ENCODE results near the gene SERPINB1.
"Not testable (repeated sequence)": the region's sequence is repeated elsewhere in the genome, so short reads cannot be mapped to it uniquely, and the experiment has no call there.

Gene SERPINB1

DNA sequence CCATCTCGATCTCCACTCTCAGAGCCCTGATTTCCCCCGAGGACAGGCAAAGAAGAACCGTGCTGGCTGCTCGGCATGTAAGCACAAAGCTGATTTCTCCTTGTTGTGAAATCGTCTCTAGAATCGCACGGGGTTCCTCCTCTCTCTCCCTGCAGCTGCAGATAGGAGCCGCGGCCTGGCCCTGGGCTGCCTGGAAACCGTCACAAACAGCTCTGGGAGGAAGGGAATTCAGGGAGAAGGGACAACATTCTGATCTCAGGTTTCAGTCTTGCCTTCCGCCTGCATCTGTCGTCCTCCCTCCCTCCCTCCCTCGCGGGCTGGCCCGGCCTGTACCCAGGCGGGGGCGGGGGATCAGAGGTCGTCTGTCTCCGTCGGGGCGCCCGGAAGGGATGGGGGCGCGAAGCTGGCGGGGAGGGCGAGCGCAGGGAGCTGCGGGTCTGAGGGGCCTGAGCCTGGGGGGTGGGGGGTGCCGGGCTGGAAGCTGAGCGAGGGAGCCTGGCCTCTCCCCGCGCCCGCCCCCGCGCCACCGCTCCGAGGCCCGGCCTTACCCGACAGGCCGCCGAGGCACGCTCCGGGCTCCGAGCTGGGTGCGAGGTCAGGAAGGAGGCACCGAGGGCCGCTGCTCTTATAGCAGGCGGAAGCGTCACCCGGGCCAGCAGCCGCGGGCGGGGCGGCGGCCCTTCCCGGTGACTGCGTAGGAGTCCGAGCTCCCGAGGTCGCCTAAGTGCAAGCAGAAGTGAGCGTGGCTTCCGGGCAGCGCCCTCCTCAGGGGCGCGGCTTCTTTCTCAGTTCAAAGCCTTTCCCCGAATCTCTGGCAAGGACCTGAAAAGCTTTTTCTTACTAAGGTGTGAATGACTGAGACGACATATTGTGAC is at the start of gene SERPINB1:
Gene SERPINB1, minus strand, starts transcription at position 600 of the 875 bp plus-strand sequence. CDS start 1,277 bp downstream, outside the sequence.
- H3K27ac Mint-ChIP-seq = peak within 1 kb of the TSS; percentile 95
- H3K4me3 Mint-ChIP-seq = peak within 1 kb of the TSS; percentile 87
- peak; percentile 85 for DNase-seq
- no peaks in the 10 kb centered on the region for H3K9me3 Mint-ChIP-seq
- no peaks in the 10 kb centered on the region for H3K27me3 Mint-ChIP-seq
- H3K36me3 Mint-ChIP-seq (ENCODE audit: low read depth) = peaks cover 41% of the 10 kb centered on the region
- H3K4me1 Mint-ChIP-seq (ENCODE audit: low read depth) = peaks cover 67% of the 10 kb centered on the region

DNA sequence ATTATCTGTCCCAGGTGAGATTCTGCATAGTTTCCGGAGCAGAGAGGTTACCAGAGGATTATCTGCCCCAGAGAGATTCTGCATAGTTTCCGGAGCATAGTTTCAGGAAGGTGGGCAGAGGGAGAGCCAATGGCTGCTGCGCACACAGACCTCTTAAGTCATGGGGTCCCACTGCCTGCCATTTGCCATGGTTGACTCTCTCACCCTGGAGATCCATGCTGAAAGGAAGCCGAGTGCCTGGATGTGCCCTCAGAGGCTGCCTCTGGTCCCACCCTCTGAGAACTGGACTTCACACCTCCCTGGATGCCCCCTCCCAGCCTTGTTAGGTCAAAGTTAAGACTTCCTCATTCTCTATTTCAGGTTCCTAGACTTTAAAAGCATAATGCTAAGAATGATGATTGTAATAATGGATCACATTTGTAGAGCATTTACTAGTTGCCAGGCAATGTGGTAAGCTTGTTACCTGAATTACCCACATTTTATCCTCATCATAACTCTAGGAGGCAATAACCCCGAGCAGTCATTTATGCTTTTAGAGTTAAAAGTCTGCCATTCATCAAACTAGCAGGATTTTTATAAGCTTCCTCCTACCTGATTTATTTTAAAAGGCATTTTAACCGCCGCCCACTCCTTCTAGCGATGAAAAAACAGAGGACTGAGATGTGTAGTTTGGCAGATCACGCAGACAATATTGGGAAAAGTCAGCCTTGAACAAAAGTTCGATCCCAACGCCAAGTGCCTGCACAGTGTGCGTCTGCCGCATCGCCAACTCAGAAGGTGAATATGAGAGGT is 49.5 kb upstream of the SERPINB1 start:
- Mint-ChIP-seq H3K27me3 (no peaks in the 10 kb centered on the region), H3K27ac (peak overlapping the region; percentile 88), H3K4me3 (peak overlapping the region; percentile 74), H3K9me3 (no peaks in the 10 kb centered on the region), H3K4me1 (ENCODE audit: low read depth) (peaks cover 66% of the 10 kb centered on the region), H3K36me3 (ENCODE audit: low read depth) (peaks cover 89% of the 10 kb centered on the region)
- no peak for DNase-seq

DNA sequence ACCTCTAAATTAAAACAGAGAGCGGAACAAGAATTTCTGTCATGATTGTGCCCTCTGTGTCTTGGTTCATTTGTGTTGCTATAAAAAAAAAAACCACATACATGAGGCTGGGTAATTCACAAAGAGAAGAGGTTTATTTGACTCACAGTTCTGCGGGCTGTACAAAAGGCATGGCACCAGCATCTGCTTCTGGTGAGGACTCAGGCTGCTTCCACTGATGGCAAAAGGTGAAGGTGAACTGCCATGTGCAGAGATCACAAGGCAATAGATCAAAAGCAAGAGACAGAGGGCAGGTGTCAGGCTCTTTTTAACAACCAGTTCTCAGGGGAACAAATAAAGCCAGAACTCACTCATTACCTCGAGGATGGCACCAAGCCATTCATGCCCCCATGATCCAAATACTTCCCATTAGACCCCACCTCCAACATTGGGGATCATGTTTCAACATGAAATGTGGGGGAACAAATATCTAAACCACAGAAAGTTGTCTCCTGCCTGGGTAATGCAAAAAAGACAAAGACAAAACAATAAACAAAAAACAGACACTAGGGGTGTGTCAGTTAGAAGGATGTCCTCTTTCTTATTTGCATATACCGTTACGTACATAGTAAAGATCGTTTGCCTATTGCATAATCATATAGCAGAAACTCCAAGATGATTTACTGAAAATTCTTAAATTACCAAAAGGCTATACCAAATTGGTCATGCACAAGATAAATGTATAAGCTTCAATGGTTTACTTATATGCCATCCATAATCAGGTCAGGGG is 44.5 kb upstream of the SERPINB1 start:
- Mint-ChIP-seq H3K36me3 (ENCODE audit: low read depth) (peaks cover 64% of the 10 kb centered on the region), H3K4me1 (ENCODE audit: low read depth) (peaks cover 52% of the 10 kb centered on the region), H3K27me3 (no peaks in the 10 kb centered on the region), H3K9me3 (peaks cover 6% of the 10 kb centered on the region), H3K27ac (peak overlapping the region; percentile 17), H3K4me3 (no peak overlapping the region)
- DNase-seq = no peak

DNA sequence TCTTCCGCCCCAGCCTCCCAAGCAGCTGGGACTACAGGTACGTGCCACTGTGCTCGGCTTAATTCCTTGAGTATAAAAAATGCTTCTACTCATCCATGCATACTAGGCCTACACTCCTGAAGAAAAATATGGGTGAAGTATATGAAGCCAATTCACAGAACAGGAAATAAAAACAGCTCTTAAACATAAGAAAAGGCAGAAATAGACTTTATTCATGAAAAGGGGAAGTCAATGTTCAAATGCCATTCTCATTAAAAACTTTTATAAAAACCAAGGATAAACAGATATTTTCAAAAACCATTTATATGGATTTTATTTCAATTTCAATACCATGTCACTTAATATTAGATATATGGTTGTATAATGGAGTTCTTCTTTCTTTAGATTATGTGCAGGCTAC is 43.1 kb upstream of the SERPINB1 start:
- peaks cover 53% of the 10 kb centered on the region for H3K4me1 Mint-ChIP-seq (ENCODE audit: low read depth)
- peaks cover 8% of the 10 kb centered on the region for H3K9me3 Mint-ChIP-seq
- no peaks in the 10 kb centered on the region for H3K27me3 Mint-ChIP-seq
- H3K27ac Mint-ChIP-seq = no peak overlapping the region
- H3K36me3 Mint-ChIP-seq (ENCODE audit: low read depth) = peaks cover 51% of the 10 kb centered on the region
- DNase-seq = no peak
- H3K4me3 Mint-ChIP-seq = no peak overlapping the region

DNA sequence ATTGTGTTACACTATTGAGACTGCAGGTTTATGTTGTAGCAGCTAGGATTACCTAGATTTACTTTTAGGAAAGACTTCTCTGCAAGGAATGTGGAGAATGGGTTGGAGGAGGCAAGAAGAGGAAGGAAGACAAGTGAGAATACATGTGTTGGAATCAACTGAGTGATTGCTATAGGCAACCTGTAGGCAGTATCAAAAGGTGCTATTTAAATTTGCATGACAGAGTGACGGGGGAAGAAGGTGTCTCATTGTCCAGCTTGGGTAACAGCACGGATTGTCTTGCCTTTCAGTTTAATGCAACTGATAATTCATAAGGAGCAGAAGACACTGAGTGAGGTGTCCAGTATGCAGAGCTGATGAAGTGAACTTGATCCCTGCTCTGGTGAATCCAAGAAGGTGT is 42.0 kb upstream of the SERPINB1 start:
- Mint-ChIP-seq H3K9me3 (peaks cover 8% of the 10 kb centered on the region), H3K4me3 (no peak overlapping the region), H3K4me1 (ENCODE audit: low read depth) (peaks cover 58% of the 10 kb centered on the region), H3K27ac (peak overlapping the region; percentile 15), H3K36me3 (ENCODE audit: low read depth) (peaks cover 43% of the 10 kb centered on the region), H3K27me3 (no peaks in the 10 kb centered on the region)
- no peak for DNase-seq

DNA sequence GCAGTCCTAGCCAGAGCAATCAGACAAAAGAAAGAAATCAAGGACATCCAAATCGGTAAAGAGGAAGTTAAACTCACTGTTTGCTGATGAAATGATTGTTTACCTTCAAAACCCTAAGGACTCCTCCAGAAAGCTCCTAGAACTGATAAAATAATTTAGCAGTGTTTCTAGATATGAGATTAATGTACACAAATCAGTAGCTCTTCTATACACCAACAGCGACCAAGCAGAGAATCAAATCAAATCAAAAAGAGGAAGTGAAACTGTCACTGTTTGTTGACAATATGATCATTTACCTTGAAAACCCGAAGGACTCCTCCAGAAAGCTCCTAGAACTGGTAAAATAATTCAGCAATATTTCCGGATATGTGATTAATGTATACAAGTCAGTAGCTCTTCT is 39.8 kb upstream of the SERPINB1 start:
- Mint-ChIP-seq H3K27me3 (no peaks in the 10 kb centered on the region), H3K4me1 (ENCODE audit: low read depth) (peaks cover 73% of the 10 kb centered on the region), H3K4me3 (peak overlapping the region; percentile 37), H3K9me3 (peaks cover 8% of the 10 kb centered on the region), H3K27ac (peak overlapping the region; percentile 39), H3K36me3 (ENCODE audit: low read depth) (peaks cover 23% of the 10 kb centered on the region)
- no peak for DNase-seq

DNA sequence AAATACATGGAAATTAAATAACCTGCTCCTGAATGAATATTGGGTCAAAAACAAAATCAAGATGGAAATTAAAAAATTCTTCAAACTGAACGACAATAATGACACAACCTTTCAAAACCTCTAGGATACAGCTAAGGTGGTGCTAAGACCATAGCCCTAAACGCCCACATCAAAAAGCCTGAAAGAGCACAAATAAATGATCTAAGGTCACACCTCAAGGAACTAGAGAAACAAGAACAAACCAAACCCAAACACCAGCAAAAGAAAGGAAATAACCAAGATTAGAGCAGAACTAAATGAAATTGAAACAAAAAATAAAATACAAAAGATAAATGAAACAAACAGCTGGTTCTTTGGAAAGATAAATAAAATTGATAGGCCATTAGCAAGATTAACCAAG is 38.5 kb upstream of the SERPINB1 start:
- H3K27me3 Mint-ChIP-seq, H3K4me3 Mint-ChIP-seq, H3K9me3 Mint-ChIP-seq, DNase-seq: not testable (repeated sequence)
- Mint-ChIP-seq H3K4me1 (ENCODE audit: low read depth) (peaks cover 72% of the 10 kb centered on the region), H3K27ac (peak overlapping the region; percentile 39), H3K36me3 (ENCODE audit: low read depth) (peaks cover 14% of the 10 kb centered on the region)

DNA sequence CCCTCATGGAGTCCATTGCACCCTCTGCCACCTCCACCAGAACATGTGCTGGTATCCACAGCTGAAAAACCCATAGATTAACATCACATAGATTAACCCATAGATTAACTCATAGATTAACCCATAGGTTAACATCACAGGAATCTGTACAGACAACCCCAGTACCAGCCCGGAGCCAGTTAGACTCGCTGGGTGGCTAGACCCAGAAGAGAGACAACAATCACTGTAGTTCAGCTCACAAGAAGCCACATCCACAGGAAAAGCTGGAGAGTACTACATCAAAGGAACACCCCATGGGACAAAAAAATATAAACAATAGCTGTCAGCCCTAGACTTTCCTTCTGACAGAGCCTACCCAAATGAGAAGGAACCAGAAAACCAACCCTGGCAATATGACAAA is 36.3 kb upstream of the SERPINB1 start:
- Mint-ChIP-seq H3K4me3 (no peak overlapping the region), H3K9me3 (peaks cover 8% of the 10 kb centered on the region), H3K36me3 (ENCODE audit: low read depth) (peaks cover 11% of the 10 kb centered on the region), H3K27me3 (no peaks in the 10 kb centered on the region), H3K4me1 (ENCODE audit: low read depth) (peaks cover 83% of the 10 kb centered on the region), H3K27ac (peak overlapping the region; percentile 95)
- peak; percentile 36 for DNase-seq

DNA sequence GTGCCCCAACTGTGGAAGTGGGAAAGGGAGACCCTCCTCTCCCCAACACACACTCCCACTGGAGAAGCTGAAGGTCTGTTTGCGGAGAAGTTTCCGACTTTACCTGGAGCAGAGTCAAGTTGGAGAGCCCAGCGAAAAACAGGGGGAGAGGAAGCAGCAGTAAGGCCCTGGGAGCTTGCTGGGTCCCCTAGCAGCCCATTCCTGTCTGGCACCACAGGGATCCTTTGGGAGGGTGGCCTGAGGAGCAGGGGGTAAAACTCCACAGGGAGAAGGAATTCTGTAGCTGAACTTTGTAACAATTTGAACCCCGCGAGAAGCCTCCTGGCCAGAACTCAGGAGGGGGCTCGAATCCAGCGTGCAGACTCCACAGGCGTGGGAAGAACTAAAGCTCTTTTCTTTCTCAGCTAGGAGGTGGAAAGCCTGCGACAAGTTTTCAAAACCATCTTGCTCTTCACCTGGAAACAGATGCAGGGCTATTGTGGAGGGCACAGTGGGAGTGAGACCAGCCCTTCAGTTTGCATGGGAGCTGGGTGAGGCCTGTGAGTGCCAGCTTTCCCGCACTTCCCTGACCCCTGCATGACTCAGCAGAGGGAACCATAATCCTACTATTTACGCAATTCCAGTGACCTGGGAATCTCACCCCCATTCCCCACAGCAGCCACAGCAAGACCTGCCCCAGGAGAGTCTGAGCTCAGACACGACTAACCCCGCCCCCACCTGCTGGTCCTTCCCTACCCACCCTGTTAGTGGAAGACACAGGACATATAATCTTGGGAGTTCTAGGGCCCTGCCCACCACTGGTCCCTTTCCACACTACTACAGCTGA is 35.6 kb upstream of the SERPINB1 start:
- Mint-ChIP-seq H3K4me3 (peak overlapping the region; percentile 80), H3K27ac (peak overlapping the region; percentile 95), H3K36me3 (ENCODE audit: low read depth) (peaks cover 13% of the 10 kb centered on the region), H3K27me3 (no peaks in the 10 kb centered on the region), H3K9me3 (peaks cover 9% of the 10 kb centered on the region), H3K4me1 (ENCODE audit: low read depth) (peaks cover 87% of the 10 kb centered on the region)
- DNase-seq = peak; percentile 37

DNA sequence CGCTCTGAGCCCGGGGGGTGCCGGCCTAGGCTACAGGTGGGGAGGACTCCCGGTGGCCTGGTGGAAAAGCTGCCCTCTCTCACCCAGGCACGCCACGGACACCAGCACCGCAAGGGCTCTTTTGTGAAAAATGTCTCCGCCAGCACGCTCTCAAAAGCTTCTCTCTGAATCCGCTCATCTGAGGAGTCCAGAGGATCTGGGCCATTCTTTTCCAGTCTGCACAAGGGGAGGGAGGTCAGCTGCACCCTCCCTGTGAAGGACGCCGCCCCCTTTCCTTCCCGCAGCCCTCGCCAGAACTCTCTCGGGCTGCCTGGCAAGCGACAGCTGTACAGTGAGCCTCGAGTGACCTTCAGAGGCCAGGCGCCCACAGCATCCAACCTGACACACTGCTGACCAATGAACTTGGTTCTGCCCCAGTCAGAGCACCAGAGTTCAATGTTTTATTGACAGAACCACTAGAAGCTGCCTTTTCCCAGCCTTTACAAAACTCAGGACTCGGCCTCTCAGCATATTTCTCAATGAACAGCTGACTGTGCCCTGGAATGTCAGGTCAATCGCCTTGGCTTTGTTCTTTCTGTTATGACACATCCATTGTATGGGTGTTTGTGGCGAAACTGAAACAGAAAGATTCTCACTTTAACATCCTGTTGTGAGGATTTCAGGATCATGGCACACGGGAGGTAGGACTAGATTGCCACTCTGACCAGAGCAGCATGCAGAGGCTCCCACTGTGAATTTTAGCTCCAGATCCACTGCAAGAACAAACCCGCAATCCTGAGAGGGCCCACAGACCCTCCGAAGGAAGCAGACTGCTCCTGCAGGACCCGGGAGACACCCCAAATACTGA is 34.8 kb upstream of the SERPINB1 start:
- H3K27me3 Mint-ChIP-seq = no peaks in the 10 kb centered on the region
- H3K9me3 Mint-ChIP-seq = peaks cover 10% of the 10 kb centered on the region
- H3K4me3 Mint-ChIP-seq = peak overlapping the region; percentile 80
- H3K27ac Mint-ChIP-seq = peak overlapping the region; percentile 95
- peaks cover 88% of the 10 kb centered on the region for H3K4me1 Mint-ChIP-seq (ENCODE audit: low read depth)
- peaks cover 10% of the 10 kb centered on the region for H3K36me3 Mint-ChIP-seq (ENCODE audit: low read depth)
- DNase-seq = peak; percentile 49

DNA sequence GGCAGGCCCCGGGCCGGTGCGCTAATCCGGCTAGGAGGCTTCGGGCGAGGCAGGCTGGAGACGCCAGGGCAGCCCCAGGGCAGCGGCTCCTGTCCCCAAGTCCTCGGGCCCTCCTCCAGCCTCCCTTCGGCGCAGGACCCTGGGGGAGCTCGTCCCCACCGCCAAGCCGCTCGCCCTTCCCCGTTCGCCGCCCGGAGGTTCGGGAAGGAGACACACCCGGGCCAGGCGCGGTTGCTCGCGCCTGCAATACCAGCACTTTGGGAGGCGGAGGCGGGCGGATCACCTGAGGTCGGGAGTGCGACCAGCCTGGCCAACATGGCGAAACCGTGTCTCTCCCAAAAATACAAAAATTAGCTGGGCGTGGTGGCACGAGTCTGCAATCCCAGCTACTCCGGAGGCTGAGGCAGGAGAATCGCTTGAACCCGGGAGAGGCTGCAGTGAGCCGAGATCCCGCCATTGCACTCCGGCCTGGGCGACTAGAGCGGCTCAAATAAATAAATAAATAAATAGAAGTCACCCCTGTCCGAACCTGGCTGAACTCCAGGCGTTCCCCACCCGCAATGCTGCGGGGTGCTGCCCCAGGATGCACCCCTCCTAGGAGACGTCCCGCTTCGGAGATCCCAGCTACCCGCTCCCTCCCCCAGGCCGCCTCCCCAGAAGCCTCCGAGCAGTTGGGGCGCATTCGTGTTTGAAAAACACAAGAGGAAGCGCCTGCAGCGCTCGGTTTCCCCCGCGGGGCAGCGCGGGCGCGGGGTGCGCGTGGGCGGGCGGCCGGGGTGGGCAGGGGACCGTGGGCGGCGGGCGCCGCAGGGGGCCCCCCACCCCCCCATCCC is 33.9 kb upstream of the SERPINB1 start:
- peak; percentile 69 for DNase-seq
- peaks cover 79% of the 10 kb centered on the region for H3K4me1 Mint-ChIP-seq (ENCODE audit: low read depth)

DNA sequence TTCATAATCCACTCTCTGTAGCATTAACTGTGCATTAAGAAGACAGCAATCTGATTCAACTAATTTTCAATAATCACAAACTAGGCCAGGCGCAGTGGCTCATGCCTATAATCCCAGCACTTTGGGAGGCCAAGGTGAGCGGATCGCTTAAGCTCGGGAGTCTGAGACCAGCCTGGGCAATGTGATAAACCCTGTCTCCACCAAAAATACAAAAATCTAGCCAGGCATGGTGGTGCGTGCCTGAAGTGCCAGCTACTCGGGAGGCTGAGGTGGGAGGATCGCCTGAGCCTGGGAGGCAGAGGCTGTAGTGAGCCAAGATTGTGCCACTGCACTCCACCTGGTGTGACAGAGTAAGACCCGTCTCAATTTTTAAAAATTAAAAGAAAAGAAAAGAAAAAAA is 32.0 kb upstream of the SERPINB1 start:
- no peak overlapping the region for H3K27ac Mint-ChIP-seq
- H3K27me3 Mint-ChIP-seq = no peaks in the 10 kb centered on the region
- DNase-seq = no peak
- peaks cover 71% of the 10 kb centered on the region for H3K4me1 Mint-ChIP-seq (ENCODE audit: low read depth)
- peaks cover 7% of the 10 kb centered on the region for H3K36me3 Mint-ChIP-seq (ENCODE audit: low read depth)
- no peak overlapping the region for H3K4me3 Mint-ChIP-seq
- H3K9me3 Mint-ChIP-seq = peaks cover 7% of the 10 kb centered on the region

More for the DNA sequence above, 33.9 kb upstream of the SERPINB1 start:
- H3K4me3 Mint-ChIP-seq = peak overlapping the region; percentile 78
- H3K27ac Mint-ChIP-seq = peak overlapping the region; percentile 88
- H3K9me3 Mint-ChIP-seq = peaks cover 9% of the 10 kb centered on the region
- H3K36me3 Mint-ChIP-seq (ENCODE audit: low read depth) = peaks cover 7% of the 10 kb centered on the region
- no peaks in the 10 kb centered on the region for H3K27me3 Mint-ChIP-seq
